ENCODE data around the gene CTDSPL. TPM values are rescaled to one million over a fixed set of nuclear protein-coding genes. Genes with fewer than 3 reads are reported as not detected.
"Not testable (repeated sequence)": the region's sequence is repeated elsewhere in the genome, so short reads cannot be mapped to it uniquely, and the experiment has no call there.

CTDSPL gene
- total RNA-seq, 1 donor from 2014 or later, result 20.4 TPM

GRCh38 chr3:37987751-37988179, 126.1 kb downstream of the CTDSPL start:
- H3K36me3 ChIP-seq (ENCODE audit: control insufficient read depth in 3 of 3, insufficient read depth in 3 of 3, low read length in 3 of 3), result peaks cover 0 to 5% (median 0%) of the 10 kb centered on the region in 3 donors
- no peak overlapping the region for H3K4me3 ChIP-seq (ENCODE audit: low read length in 3 of 3)
- no peak overlapping the region for H3K27ac ChIP-seq (ENCODE audit: low read depth, low read length)
- no peaks in the 10 kb centered on the region for H3K9me3 ChIP-seq (ENCODE audit: control insufficient read depth in 3 of 3, low read length in 3 of 3)
- no peak overlapping the region for H3K9ac ChIP-seq (ENCODE audit: low read depth in 1 of 3, low read length in 3 of 3)
- H3K27me3 ChIP-seq (ENCODE audit: control insufficient read depth in 3 of 3, insufficient read depth in 3 of 3, low read length in 3 of 3), result no peaks in the 10 kb centered on the region
- peaks cover 0 to 10% (median 9%) of the 10 kb centered on the region in 3 donors for H3K4me1 ChIP-seq (ENCODE audit: control insufficient read depth in 3 of 3, insufficient read depth in 3 of 3, low read length in 3 of 3)

GRCh38 chr3:37988376-37988775, 126.7 kb downstream of the CTDSPL start:
- H3K36me3 ChIP-seq (ENCODE audit: control insufficient read depth in 3 of 3, insufficient read depth in 3 of 3, low read length in 3 of 3); H3K27ac ChIP-seq (ENCODE audit: low read depth, low read length); H3K9me3 ChIP-seq (ENCODE audit: control insufficient read depth in 3 of 3, low read length in 3 of 3); H3K27me3 ChIP-seq (ENCODE audit: control insufficient read depth in 3 of 3, insufficient read depth in 3 of 3, low read length in 3 of 3); H3K4me3 ChIP-seq (ENCODE audit: low read length in 3 of 3); H3K9ac ChIP-seq (ENCODE audit: low read depth in 1 of 3, low read length in 3 of 3): not testable (repeated sequence)
- H3K4me1 ChIP-seq (ENCODE audit: control insufficient read depth in 3 of 3, insufficient read depth in 3 of 3, low read length in 3 of 3), result peaks cover under 1 to 10% (median 10%) of the 10 kb centered on the region in 3 donors

- Histone ChIP-seq H3K27me3 (ENCODE audit: control insufficient read depth in 3 of 3, insufficient read depth in 3 of 3, low read length in 3 of 3) (no peaks in the 10 kb centered on the region), H3K36me3 (ENCODE audit: control insufficient read depth in 3 of 3, insufficient read depth in 3 of 3, low read length in 3 of 3) (peaks cover 0 to 5% (median 0%) of the 10 kb centered on the region in 3 donors), H3K4me1 (ENCODE audit: control insufficient read depth in 3 of 3, insufficient read depth in 3 of 3, low read length in 3 of 3) (peaks cover 3 to 17% (median 13%) of the 10 kb centered on the region in 3 donors), H3K4me3 (ENCODE audit: low read length in 3 of 3) (no peak overlapping the region), H3K9ac (ENCODE audit: low read depth in 1 of 3, low read length in 3 of 3) (no peak overlapping the region), H3K9me3 (ENCODE audit: control insufficient read depth in 3 of 3, low read length in 3 of 3) (no peaks in the 10 kb centered on the region), H3K27ac (ENCODE audit: low read depth, low read length) (no peak overlapping the region)
Measured at GRCh38 chr3:37988931-37989525, 127.3 kb downstream of the CTDSPL start.

GRCh38 chr3:37989821-37990480, 128.3 kb downstream of the CTDSPL start:
- no peak overlapping the region for H3K4me3 ChIP-seq (ENCODE audit: low read length in 3 of 3)
- H3K4me1 ChIP-seq (ENCODE audit: control insufficient read depth in 3 of 3, insufficient read depth in 3 of 3, low read length in 3 of 3), result peaks cover 7 to 21% (median 19%) of the 10 kb centered on the region in 3 donors
- H3K9ac ChIP-seq (ENCODE audit: low read depth in 1 of 3, low read length in 3 of 3), result no peak overlapping the region
- H3K36me3 ChIP-seq (ENCODE audit: control insufficient read depth in 3 of 3, insufficient read depth in 3 of 3, low read length in 3 of 3), result no peaks in the 10 kb centered on the region
- H3K9me3 ChIP-seq (ENCODE audit: control insufficient read depth in 3 of 3, low read length in 3 of 3), result no peaks in the 10 kb centered on the region
- H3K27ac ChIP-seq (ENCODE audit: low read depth, low read length), result no peak overlapping the region
- no peaks in the 10 kb centered on the region for H3K27me3 ChIP-seq (ENCODE audit: control insufficient read depth in 3 of 3, insufficient read depth in 3 of 3, low read length in 3 of 3)

GRCh38 chr3:37990527-37990926, 128.8 kb downstream of the CTDSPL start, which contains the start of gene VILL:
VILL (plus strand) TSS chr3:37990786; CDS start chr3:37993673, 2,887 bp downstream.
- Histone ChIP-seq H3K27ac (ENCODE audit: low read depth, low read length) (no peak within 1 kb of the TSS), H3K9me3 (ENCODE audit: control insufficient read depth in 3 of 3, low read length in 3 of 3) (no peaks in the 10 kb centered on the region)

GRCh38 chr3:37991109-37991508, 129.4 kb downstream of the CTDSPL start:
- no peak overlapping the region for H3K4me3 ChIP-seq (ENCODE audit: low read length in 3 of 3)
- no peak overlapping the region for H3K27ac ChIP-seq (ENCODE audit: low read depth, low read length)
- no peaks in the 10 kb centered on the region for H3K27me3 ChIP-seq (ENCODE audit: control insufficient read depth in 3 of 3, insufficient read depth in 3 of 3, low read length in 3 of 3)
- H3K9ac ChIP-seq (ENCODE audit: low read depth in 1 of 3, low read length in 3 of 3), result no peak overlapping the region
- peaks cover 7 to 11% (median 9%) of the 10 kb centered on the region in 3 donors for H3K4me1 ChIP-seq (ENCODE audit: control insufficient read depth in 3 of 3, insufficient read depth in 3 of 3, low read length in 3 of 3)
- H3K36me3 ChIP-seq (ENCODE audit: control insufficient read depth in 3 of 3, insufficient read depth in 3 of 3, low read length in 3 of 3), result no peaks in the 10 kb centered on the region
- no peaks in the 10 kb centered on the region for H3K9me3 ChIP-seq (ENCODE audit: control insufficient read depth in 3 of 3, low read length in 3 of 3)

More at GRCh38 chr3:37990527-37990926, 128.8 kb downstream of the CTDSPL start, which contains the start of gene VILL:
- no peak within 1 kb of the TSS for H3K4me3 ChIP-seq (ENCODE audit: low read length in 3 of 3)
- H3K4me1 ChIP-seq (ENCODE audit: control insufficient read depth in 3 of 3, insufficient read depth in 3 of 3, low read length in 3 of 3), result peaks cover 7 to 17% (median 15%) of the 10 kb centered on the region in 3 donors
- H3K9ac ChIP-seq (ENCODE audit: low read depth in 1 of 3, low read length in 3 of 3), result no peak within 1 kb of the TSS
- H3K27me3 ChIP-seq (ENCODE audit: control insufficient read depth in 3 of 3, insufficient read depth in 3 of 3, low read length in 3 of 3), result no peaks in the 10 kb centered on the region
- H3K36me3 ChIP-seq (ENCODE audit: control insufficient read depth in 3 of 3, insufficient read depth in 3 of 3, low read length in 3 of 3), result no peaks in the 10 kb centered on the region

- H3K4me1 ChIP-seq (ENCODE audit: control insufficient read depth in 3 of 3, insufficient read depth in 3 of 3, low read length in 3 of 3), result peaks cover 7 to 11% (median 8%) of the 10 kb centered on the region in 3 donors
- no peak overlapping the region for H3K27ac ChIP-seq (ENCODE audit: low read depth, low read length)
- no peaks in the 10 kb centered on the region for H3K36me3 ChIP-seq (ENCODE audit: control insufficient read depth in 3 of 3, insufficient read depth in 3 of 3, low read length in 3 of 3)
- no peak overlapping the region for H3K4me3 ChIP-seq (ENCODE audit: low read length in 3 of 3)
- no peaks in the 10 kb centered on the region for H3K9me3 ChIP-seq (ENCODE audit: control insufficient read depth in 3 of 3, low read length in 3 of 3)
- peak overlapping the region in 1 of 3 donors; percentile 40 for H3K9ac ChIP-seq (ENCODE audit: low read depth in 1 of 3, low read length in 3 of 3)
- no peaks in the 10 kb centered on the region for H3K27me3 ChIP-seq (ENCODE audit: control insufficient read depth in 3 of 3, insufficient read depth in 3 of 3, low read length in 3 of 3)
Measured at GRCh38 chr3:37991823-37992222, 130.1 kb downstream of the CTDSPL start.

- H3K9me3 ChIP-seq (ENCODE audit: control insufficient read depth in 3 of 3, low read length in 3 of 3), result no peaks in the 10 kb centered on the region
- no peaks in the 10 kb centered on the region for H3K36me3 ChIP-seq (ENCODE audit: control insufficient read depth in 3 of 3, insufficient read depth in 3 of 3, low read length in 3 of 3)
- H3K27ac ChIP-seq (ENCODE audit: low read depth, low read length), result no peak overlapping the region
- H3K9ac ChIP-seq (ENCODE audit: low read depth in 1 of 3, low read length in 3 of 3), result no peak overlapping the region
- H3K4me3 ChIP-seq (ENCODE audit: low read length in 3 of 3), result no peak overlapping the region
- peaks cover 7 to 11% (median 8%) of the 10 kb centered on the region in 3 donors for H3K4me1 ChIP-seq (ENCODE audit: control insufficient read depth in 3 of 3, insufficient read depth in 3 of 3, low read length in 3 of 3)
- no peaks in the 10 kb centered on the region for H3K27me3 ChIP-seq (ENCODE audit: control insufficient read depth in 3 of 3, insufficient read depth in 3 of 3, low read length in 3 of 3)
Measured at GRCh38 chr3:37992271-37993066, 130.8 kb downstream of the CTDSPL start.

- Histone ChIP-seq H3K27me3 (ENCODE audit: control insufficient read depth in 3 of 3, insufficient read depth in 3 of 3, low read length in 3 of 3) (no peaks in the 10 kb centered on the region), H3K27ac (ENCODE audit: low read depth, low read length) (peak overlapping the region; percentile 59), H3K4me3 (ENCODE audit: low read length in 3 of 3) (no peak overlapping the region), H3K9me3 (ENCODE audit: control insufficient read depth in 3 of 3, low read length in 3 of 3) (no peaks in the 10 kb centered on the region), H3K9ac (ENCODE audit: low read depth in 1 of 3, low read length in 3 of 3) (no peak overlapping the region), H3K36me3 (ENCODE audit: control insufficient read depth in 3 of 3, insufficient read depth in 3 of 3, low read length in 3 of 3) (no peaks in the 10 kb centered on the region), H3K4me1 (ENCODE audit: control insufficient read depth in 3 of 3, insufficient read depth in 3 of 3, low read length in 3 of 3) (peaks cover 7 to 15% (median 11%) of the 10 kb centered on the region in 3 donors)
Measured at GRCh38 chr3:37993067-37993455, 131.4 kb downstream of the CTDSPL start.
